ENCODE results near the gene RAP1B. TPM values are rescaled to one million over a fixed set of nuclear protein-coding genes. Genes with fewer than 3 reads are reported as not detected.

Gene RAP1B
- total RNA-seq, 8 experiments from 2014 or later, result 58.6 to 203 (median 99.0) TPM

DNA sequence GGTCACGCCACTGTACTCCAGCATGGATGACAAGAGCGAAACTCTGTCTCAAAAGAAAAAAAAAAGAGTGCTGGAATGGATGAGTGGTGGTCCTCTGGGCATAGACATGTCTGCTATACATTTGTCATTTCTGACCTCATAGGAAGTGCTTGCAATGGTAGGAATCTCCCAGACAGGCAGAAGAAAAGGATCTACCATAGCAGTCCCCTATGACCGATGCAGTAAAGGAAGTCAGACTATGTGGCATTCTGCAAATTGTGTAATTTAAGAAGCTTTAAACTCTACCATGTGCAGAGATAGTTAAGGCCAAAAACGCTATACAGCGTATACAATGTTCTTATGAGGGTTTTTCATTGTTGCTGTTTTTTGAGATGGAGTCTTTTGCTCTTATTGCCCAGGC is 24.7 kb upstream of the RAP1B start:
- H3K4me1 ChIP-seq (replicated peaks in 1 of 2), result no peaks in the 10 kb centered on the region
- ATAC-seq (replicated peaks in 6 of 8), result no peak
- WGBS, 10 experiments, result 78 to 100% (median 92%) methylated on average over 1 to 5 of the region's 5 CpGs
- in situ Hi-C loops (cut with MboI; ENCODE audit: low pct_unique_long_range_greater_than_20kb in 2 of 9, low sequenced_read_pairs in 9 of 9, unreplicated experiment in 9 of 9), result loop anchor here in 1 of 9 experiments (25.0 kb wide), 1 partner anchor 101 kb away; the partner anchor contains the start of gene NUP107
- H3K4me3 ChIP-seq, result no peak overlapping the region
- no peak overlapping the region for H3K27ac ChIP-seq

DNA sequence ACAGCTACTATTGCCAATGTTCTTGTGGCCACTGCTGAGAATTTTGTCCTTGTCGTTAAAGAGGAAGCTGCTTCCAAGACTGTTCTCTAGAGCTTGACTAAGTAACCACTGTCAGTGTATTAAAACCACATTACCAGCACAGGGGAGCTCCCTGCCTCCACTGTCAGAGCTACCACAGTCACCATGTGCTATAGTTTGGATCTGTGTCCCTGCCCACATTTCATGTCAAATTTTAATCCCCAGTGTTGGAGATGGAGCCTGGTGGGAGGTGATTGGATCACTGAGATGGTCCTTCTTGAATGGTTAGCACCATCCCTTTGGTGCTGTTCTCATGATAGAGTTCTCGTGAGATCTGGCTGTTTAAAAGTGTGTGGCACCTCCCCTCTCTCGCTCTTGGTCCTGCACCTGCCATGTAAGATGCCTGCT is 23.2 kb upstream of the RAP1B start:
- in situ Hi-C loops (cut with MboI; ENCODE audit: low pct_unique_long_range_greater_than_20kb in 2 of 9, low sequenced_read_pairs in 9 of 9, unreplicated experiment in 9 of 9), result loop anchor here in 1 of 9 experiments (25.0 kb wide), 1 partner anchor 100 kb away; the partner anchor contains the start of gene NUP107
- 31 to 100% (median 84%) methylated on average over 1 to 3 of the region's 3 CpGs; no CpG with 5 or more reads in 2 of the 10 experiments for WGBS, 10 experiments
- H3K4me3 ChIP-seq, result no peak overlapping the region
- no peaks in the 10 kb centered on the region for H3K4me1 ChIP-seq (replicated peaks in 1 of 2)
- no peak for ATAC-seq (replicated peaks in 6 of 8)
- H3K27ac ChIP-seq, result no peak overlapping the region

DNA sequence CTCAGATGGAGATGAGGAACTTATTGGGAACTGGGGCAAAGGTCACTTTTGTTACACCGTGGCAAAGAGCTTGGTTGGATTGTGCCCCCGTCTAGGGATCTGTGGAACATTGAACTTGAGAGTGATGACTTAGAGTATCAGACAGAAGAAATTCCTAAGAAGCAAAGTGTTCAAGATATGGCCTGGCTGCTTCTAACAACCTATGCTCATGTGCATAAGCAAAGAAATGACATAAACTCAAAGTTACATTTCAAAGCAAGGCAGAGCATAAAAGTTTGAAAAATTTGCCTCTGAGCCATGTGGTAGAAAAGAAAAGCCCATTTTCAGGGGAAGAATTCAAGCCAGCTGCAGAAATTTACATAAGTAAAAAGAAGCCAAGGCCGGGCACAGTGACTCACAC is 21.5 kb upstream of the RAP1B start:
- H3K27ac ChIP-seq, result no peak overlapping the region
- 29 to 93% (median 57%) methylated on average over 1 to 3 of the region's 3 CpGs; no CpG with 5 or more reads in 2 of the 10 experiments for WGBS, 10 experiments
- no peaks in the 10 kb centered on the region for H3K4me1 ChIP-seq (replicated peaks in 1 of 2)
- no peak overlapping the region for H3K4me3 ChIP-seq
- in situ Hi-C loops (cut with MboI; ENCODE audit: low pct_unique_long_range_greater_than_20kb in 2 of 9, low sequenced_read_pairs in 9 of 9, unreplicated experiment in 9 of 9), result loop anchor here in 1 of 9 experiments (25.0 kb wide), 1 partner anchor 98 kb away; the partner anchor contains the start of gene NUP107
- peak in 1 of 8 experiments; percentile 50 for ATAC-seq (replicated peaks in 6 of 8)

DNA sequence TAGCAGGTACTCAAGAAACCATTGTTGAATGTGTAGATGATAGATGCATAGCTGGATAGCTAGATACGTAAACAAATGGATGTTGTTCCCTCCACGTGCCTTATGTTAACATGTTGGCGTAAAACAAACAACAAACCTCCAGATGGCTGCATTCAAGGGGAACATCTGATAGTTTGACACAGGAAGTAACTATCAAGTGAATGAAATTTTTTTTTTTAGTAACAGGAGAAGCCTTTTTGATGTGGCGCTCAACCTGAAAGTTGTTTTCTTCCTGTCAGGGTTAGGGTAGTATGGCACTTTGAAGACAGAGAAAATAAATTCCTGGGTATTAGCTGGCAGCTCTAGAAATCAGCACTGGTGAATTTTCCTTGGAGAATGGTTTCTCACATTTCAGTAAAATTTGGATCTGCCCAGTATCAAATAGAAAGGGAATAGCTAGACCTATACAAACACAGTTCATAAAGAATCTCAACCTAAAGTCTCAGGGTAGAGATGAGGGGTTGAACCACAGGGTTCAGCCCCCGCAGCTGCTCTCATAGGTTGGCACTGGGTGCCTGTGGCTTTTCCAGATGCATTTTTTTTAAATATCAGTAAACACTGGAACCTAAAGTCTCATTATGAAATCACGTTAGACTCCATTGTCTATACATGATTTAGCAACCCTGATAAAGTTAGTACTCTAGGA is 18.8 kb upstream of the RAP1B start:
- in situ Hi-C loops (cut with MboI; ENCODE audit: low pct_unique_long_range_greater_than_20kb in 2 of 9, low sequenced_read_pairs in 9 of 9, unreplicated experiment in 9 of 9), result loop anchor here in 1 of 9 experiments (25.0 kb wide), 1 partner anchor 95 kb away; the partner anchor contains the start of gene NUP107
- no peak for ATAC-seq (replicated peaks in 6 of 8)
- Histone ChIP-seq H3K4me3 (no peak overlapping the region), H3K27ac (no peak overlapping the region), H3K4me1 (replicated peaks in 1 of 2) (no peaks in the 10 kb centered on the region)
- 20 to 95% (median 76%) methylated on average over 1 to 6 of the region's 6 CpGs; no CpG with 5 or more reads in 1 of the 10 experiments for WGBS, 10 experiments

DNA sequence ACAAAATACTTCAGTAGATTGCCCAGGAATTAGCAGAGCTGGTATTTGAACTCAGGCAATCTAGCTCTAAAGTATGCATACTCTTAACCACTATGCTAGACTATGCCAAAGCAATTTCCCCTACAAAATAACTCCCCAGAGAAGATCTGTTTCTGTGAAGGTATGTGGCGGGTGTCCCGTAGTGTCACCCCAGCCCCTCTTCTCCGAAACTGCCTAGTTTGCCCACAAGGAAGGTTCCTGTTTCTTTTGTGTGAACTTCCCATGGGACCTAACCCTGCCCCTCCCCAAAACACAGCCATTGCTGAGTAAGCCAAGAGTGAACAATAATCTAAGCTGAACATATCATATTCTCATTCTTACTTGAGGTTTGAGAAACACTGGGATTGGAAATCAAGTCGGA is 15.5 kb upstream of the RAP1B start:
- Histone ChIP-seq H3K27ac (no peak overlapping the region), H3K4me1 (replicated peaks in 1 of 2) (no peaks in the 10 kb centered on the region), H3K4me3 (no peak overlapping the region)
- ATAC-seq (replicated peaks in 6 of 8), result no peak
- WGBS, 10 experiments, result 40 to 100% (median 97%) methylated on average over 1 to 4 of the region's 4 CpGs; no CpG with 5 or more reads in 3 of the 10 experiments
- in situ Hi-C loops (cut with MboI; ENCODE audit: low pct_unique_long_range_greater_than_20kb in 2 of 9, low sequenced_read_pairs in 9 of 9, unreplicated experiment in 9 of 9), result loop anchor here in 1 of 9 experiments (25.0 kb wide), 1 partner anchor 92 kb away; the partner anchor contains the start of gene NUP107

DNA sequence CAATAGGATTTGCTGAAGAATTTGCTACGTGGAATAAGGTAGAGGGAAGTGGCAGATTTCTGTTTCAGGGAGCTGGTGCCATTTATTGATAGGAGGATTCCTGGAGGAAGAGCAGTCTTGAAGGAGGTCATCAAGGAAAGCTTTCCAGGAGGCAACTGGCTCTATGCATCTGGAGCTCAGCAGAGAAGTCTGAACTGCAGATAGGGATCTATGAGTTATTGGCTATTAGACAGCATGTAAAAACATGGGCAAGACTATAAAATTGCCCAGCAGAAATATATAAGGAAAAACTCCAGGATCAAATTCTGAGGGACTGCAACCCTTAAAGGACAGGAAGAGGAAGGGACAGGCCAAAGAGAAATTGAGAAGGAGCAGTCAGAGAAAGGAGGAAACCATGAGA is 8.9 kb upstream of the RAP1B start:
- no peak overlapping the region for H3K27ac ChIP-seq
- H3K4me1 ChIP-seq (replicated peaks in 1 of 2), result no peaks in the 10 kb centered on the region
- in situ Hi-C loops (cut with MboI; ENCODE audit: low pct_unique_long_range_greater_than_20kb in 2 of 9, low sequenced_read_pairs in 9 of 9, unreplicated experiment in 9 of 9), result loop anchor here in 2 of 9 experiments (25.0 kb wide), 1 partner anchor 239 kb away; no protein-coding TSS in a partner anchor
- ATAC-seq (replicated peaks in 6 of 8), result no peak
- 43 to 89% (median 71%) methylated on average over 1 of the region's 1 CpG for WGBS, 10 experiments
- no peak overlapping the region for H3K4me3 ChIP-seq

DNA sequence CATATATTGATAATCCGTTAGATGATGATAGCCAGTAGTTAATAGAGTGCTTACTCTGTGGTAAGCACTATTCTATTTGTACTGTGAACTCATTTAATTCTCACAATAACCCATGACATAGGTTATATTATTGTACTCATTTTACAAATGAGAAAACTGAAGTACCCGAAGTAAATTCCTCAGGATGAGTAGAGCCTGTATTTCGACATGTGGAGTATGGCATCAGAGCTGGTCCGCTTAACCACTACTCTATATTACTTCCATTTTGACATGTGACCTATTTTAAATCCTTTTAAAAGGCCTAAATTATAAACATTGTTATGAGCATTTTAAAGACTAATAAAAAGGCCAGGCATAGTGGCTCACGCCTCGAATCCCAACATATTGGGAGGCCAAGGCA is 8.0 kb upstream of the RAP1B start:
- in situ Hi-C loops (cut with MboI; ENCODE audit: low pct_unique_long_range_greater_than_20kb in 2 of 9, low sequenced_read_pairs in 9 of 9, unreplicated experiment in 9 of 9), result loop anchor here in 2 of 9 experiments (25.0 kb wide), 1 partner anchor 240 kb away; no protein-coding TSS in a partner anchor
- H3K4me1 ChIP-seq (replicated peaks in 1 of 2), result no peaks in the 10 kb centered on the region
- no peak overlapping the region for H3K4me3 ChIP-seq
- no peak for ATAC-seq (replicated peaks in 6 of 8)
- 67 to 100% (median 87%) methylated on average over 1 to 6 of the region's 6 CpGs for WGBS, 10 experiments
- H3K27ac ChIP-seq, result no peak overlapping the region

DNA sequence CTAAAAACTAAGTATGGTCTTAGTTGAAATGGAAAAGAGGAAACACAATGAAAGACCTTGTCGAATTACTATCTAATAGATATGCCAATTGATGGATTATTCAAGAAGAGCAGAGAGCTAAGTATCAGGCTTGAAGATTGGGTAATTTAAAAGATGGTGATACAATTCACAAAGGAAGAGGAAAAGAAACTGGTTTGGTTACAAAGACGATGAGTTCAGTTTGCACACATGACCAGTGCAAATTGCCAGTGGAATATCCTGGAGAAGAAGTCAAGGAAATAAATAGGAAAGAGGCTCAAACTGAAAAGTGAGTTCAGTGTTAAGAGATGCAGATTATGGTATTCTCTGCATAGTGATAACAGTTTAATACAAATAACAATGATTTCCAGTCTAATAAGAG is 2.5 kb upstream of the RAP1B start:
- H3K4me1 ChIP-seq (replicated peaks in 1 of 2), result peaks cover 0 to 14% of the 10 kb centered on the region in 2 donors
- ATAC-seq (replicated peaks in 6 of 8), result no peak
- H3K27ac ChIP-seq, result no peak overlapping the region
- WGBS, 10 experiments, result 50 to 87% (median 75%) methylated on average over 2 of the region's 2 CpGs; no CpG with 5 or more reads in 1 of the 10 experiments
- in situ Hi-C loops (cut with MboI; ENCODE audit: low pct_unique_long_range_greater_than_20kb in 2 of 9, low sequenced_read_pairs in 9 of 9, unreplicated experiment in 9 of 9), result loop anchor here in 2 of 9 experiments (25.0 kb wide), 1 partner anchor 246 kb away; no protein-coding TSS in a partner anchor
- no peak overlapping the region for H3K4me3 ChIP-seq

DNA sequence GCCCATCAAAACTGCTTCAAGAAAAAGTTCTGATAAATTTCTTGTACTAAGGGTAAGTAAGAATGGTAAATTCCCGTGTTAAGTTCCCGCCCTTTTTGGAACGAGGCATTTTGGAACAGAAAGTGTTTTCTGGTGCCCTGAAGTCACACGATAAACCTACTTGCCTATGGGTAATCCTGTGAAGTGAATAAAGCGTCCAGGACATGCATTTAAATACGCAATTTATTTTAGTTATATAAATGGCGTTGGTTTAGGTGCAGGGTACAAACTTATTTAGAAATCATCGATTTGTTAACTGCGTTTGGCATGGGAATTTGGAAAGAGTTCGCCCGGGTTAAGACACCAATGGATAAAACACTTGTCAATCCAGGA is 715 bp upstream of the RAP1B start:
- 0 to 33% (median 21%) methylated on average over 3 to 11 of the region's 11 CpGs; no CpG with 5 or more reads in 1 of the 10 experiments for WGBS, 10 experiments
- in situ Hi-C loops (cut with MboI; ENCODE audit: low pct_unique_long_range_greater_than_20kb in 2 of 9, low sequenced_read_pairs in 9 of 9, unreplicated experiment in 9 of 9), result loop anchor here in 2 of 9 experiments (25.0 kb wide), 1 partner anchor 248 kb away; no protein-coding TSS in a partner anchor
- Histone ChIP-seq H3K4me1 (replicated peaks in 1 of 2) (peaks cover 7 to 23% of the 10 kb centered on the region in 2 donors), H3K27ac (peak overlapping the region; percentile 94 to 97), H3K4me3 (peak overlapping the region; percentile 73 to 100 (median 94))
- no peak for ATAC-seq (replicated peaks in 6 of 8)

DNA sequence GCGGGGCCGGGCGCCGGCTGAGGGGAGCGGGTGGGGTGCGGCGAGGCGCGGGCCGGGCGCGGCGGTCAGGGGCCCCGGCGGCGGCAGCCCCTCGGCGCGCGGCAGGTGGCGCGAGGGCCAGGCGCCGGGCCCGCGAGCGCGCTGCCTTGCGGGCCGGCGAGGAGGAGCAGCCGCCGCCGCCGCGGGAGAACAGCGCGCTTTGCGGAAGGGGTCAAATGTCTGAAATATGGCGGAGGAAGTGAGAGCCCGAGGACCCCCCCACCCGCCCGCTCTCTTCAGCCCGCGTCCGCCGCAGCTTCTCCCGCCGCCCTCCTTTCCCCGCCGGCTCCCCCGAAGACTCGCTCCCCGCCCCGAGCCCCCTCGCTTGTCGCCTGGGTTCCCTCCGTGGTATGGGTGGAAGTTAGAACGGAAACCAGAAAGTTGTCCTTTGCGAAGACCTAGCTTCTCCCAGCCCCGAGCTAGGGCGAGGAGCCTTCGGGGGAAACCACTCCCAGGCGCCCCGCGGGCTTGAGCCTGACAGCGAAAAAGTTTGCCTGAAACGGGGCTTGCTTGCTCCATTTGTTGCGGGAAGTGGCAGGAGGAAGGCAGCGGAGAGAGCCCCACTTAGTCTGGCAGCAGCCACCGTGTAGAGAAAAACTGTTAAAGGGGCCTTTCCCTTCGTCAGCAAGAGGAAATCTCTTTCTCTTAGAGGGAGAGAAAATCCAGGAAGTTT is 551 bp downstream of the RAP1B start:
- WGBS, 10 experiments, result 0 to 3% (median 0%) methylated on average over 1 to 11 of the region's 72 CpGs; no CpG with 5 or more reads in 5 of the 10 experiments
- H3K4me1 ChIP-seq (replicated peaks in 1 of 2), result peaks cover 7 to 23% of the 10 kb centered on the region in 2 donors
- peak overlapping the region; percentile 73 to 100 (median 94) for H3K4me3 ChIP-seq
- ATAC-seq (replicated peaks in 6 of 8), result peak; percentile 1 to 72 (median 52)
- in situ Hi-C loops (cut with MboI; ENCODE audit: low pct_unique_long_range_greater_than_20kb in 2 of 9, low sequenced_read_pairs in 9 of 9, unreplicated experiment in 9 of 9), result loop anchor here in 2 of 9 experiments (25.0 kb wide), 1 partner anchor 249 kb away; no protein-coding TSS in a partner anchor
- H3K27ac ChIP-seq, result peak overlapping the region; percentile 94 to 97

DNA sequence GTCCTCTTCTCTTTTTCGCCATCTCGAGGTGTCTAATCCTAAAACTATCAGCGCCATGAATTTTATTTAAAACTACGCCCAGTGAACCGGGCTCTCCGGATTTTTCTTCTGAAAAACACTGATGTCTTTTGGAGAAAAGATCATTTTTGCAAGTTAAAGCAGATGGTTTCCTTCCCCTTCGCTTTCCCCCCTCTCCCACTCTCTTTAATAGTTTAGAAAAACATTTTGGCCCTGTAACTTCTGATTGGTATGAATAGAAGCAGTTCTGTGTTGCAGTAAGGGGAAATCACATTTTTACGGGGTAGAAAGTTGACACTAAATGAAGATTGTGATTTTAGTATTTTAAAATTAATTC is 1.1 kb downstream of the RAP1B start:
- Histone ChIP-seq H3K27ac (peak overlapping the region in 1 of 2 donors; percentile 97), H3K4me1 (replicated peaks in 1 of 2) (peaks cover 7 to 23% of the 10 kb centered on the region in 2 donors), H3K4me3 (peak overlapping the region; percentile 73 to 100 (median 94))
- 0 to 33% (median 0%) methylated on average over 1 to 8 of the region's 8 CpGs for WGBS, 10 experiments
- ATAC-seq (replicated peaks in 6 of 8), result no peak
- in situ Hi-C loops (cut with MboI; ENCODE audit: low pct_unique_long_range_greater_than_20kb in 2 of 9, low sequenced_read_pairs in 9 of 9, unreplicated experiment in 9 of 9), result loop anchor here in 2 of 9 experiments (25.0 kb wide), 1 partner anchor 249 kb away; no protein-coding TSS in a partner anchor

DNA sequence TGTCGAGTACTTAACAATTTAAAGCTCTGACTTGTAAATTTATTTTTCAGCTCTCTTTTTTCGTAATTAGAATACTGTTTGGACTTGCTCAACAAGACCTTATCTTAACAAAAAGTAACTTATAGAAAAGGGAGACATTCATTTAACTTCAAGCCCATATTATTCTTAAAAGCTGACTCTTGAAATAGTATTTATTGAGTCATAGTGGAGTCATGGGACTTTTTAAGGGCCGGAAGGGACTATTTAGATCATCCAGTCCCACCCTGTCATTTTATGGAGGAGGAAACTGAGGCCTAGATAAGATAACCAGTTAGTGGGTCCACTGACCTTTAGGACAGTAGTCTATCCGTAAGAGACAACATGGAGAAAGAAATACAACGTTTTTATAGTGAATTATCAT is 1.5 kb downstream of the RAP1B start:
- Histone ChIP-seq H3K4me3 (peak overlapping the region; percentile 73 to 100 (median 94)), H3K27ac (no peak overlapping the region)
- in situ Hi-C loops (cut with MboI; ENCODE audit: low pct_unique_long_range_greater_than_20kb in 2 of 9, low sequenced_read_pairs in 9 of 9, unreplicated experiment in 9 of 9), result loop anchor here in 2 of 9 experiments (25.0 kb wide), 1 partner anchor 250 kb away; no protein-coding TSS in a partner anchor

More for the DNA sequence above, 1.5 kb downstream of the RAP1B start:
- ATAC-seq (replicated peaks in 6 of 8), result no peak
- 0 to 48% (median 15%) methylated on average over 2 to 5 of the region's 5 CpGs for WGBS, 10 experiments
- H3K4me1 ChIP-seq (replicated peaks in 1 of 2), result peaks cover 7 to 23% of the 10 kb centered on the region in 2 donors
